GM12878 (cell line): Measurements from ENCODE around the gene AP2A2. TPM values are rescaled to one million over a fixed set of nuclear protein-coding genes. Genes with fewer than 3 reads are reported as not detected.

Experiments used
- ATAC-seq: fragments of 200-7000 bp; cut with Tn5 transposase; 3 replicates; pipeline ENCODE4 v1.9.1; 2020; ENCODE audit warnings: mild to moderate bottlenecking, moderate library complexity
- BruUV-seq: library from RNA; stranded (reverse); fragments of 400-500 nt; replicated peaks from 2 replicates; lab custom pipeline; 2021; lab: Mats Ljungman, UMichigan
- CTCF ChIA-PET: fragments of 300-600 bp; sonication (Branson Sonifier 250); formaldehyde crosslinking; extraction: SDS; loops from one replicate; lab custom pipeline; 2021; ENCODE audit warnings: inconsistent platforms; lab: Yijun Ruan, JAX
- POLR2A ChIA-PET: fragments of 350-600 bp; formaldehyde crosslinking; extraction: SDS; loops from one replicate; lab custom pipeline; 2021; ENCODE audit warnings: inconsistent platforms; lab: Charles Lee
- RAD21 ChIA-PET: fragments of 300-600 bp; sonication (Branson Sonifier 250); formaldehyde crosslinking; loops from one replicate; lab custom pipeline; 2023; ENCODE audit warnings: antibody characterized with exemption; ENCODE audit not compliant: unreplicated experiment; lab: Charles Lee
- SMC1A ChIA-PET: fragments of 300-600 bp; sonication (Branson Sonifier 250); formaldehyde crosslinking; loops from one replicate; lab custom pipeline; 2023; ENCODE audit not compliant: unreplicated experiment, uncharacterized antibody; lab: Charles Lee
- DNase-seq: peaks from one replicate; pipeline ENCODE4 v3.0.0-alpha.2; 2011; ENCODE audit warnings: low read depth, low spot score
- FAIRE-seq: peaks from 3 replicates; lab custom pipeline; 2011; peaks lifted over from hg19 to GRCh38; lab: Jason Lieb, UNC
- H2AFZ ChIP-seq: 2 replicates; pipeline ENCODE4 v1.6.0; 2011; ENCODE audit warnings: low read depth, low read length, control low read depth; ENCODE audit not compliant: control insufficient read depth
- H3K27ac ChIP-seq: 2 replicates; pipeline ENCODE4 v1.5.1; 2011; ENCODE audit warnings: control low read depth; ENCODE audit not compliant: control insufficient read depth, insufficient read depth
- H3K27me3 ChIP-seq, 2 experiments: replicated peaks in 1 of 2; 2 replicates each; pipeline versions ENCODE4 v1.6.0 to v1.6.1; 2011; ENCODE audit warnings: low read length in 1 of 2; ENCODE audit not compliant: control insufficient read depth in 2 of 2, insufficient read depth in 2 of 2
- H3K36me3 ChIP-seq, 2 experiments: 2 replicates each; pipeline ENCODE4 v1.5.1; 2011; ENCODE audit warnings: low read length in 1 of 2; ENCODE audit not compliant: control insufficient read depth in 2 of 2, insufficient read depth in 2 of 2
- H3K4me1 ChIP-seq: 2 replicates; pipeline ENCODE4 v1.6.1; 2011; ENCODE audit warnings: mild to moderate bottlenecking, low read length, moderate library complexity, mixed read lengths; ENCODE audit not compliant: control insufficient read depth, insufficient read depth
- H3K4me2 ChIP-seq: 2 replicates; pipeline ENCODE4 v1.6.0; 2011; ENCODE audit warnings: control low read depth; ENCODE audit not compliant: control insufficient read depth, insufficient read depth
- H3K4me3 ChIP-seq: fragments of 200-600 bp; sonication (generic); 2 replicates; pipeline ENCODE4 v1.5.1; 2016
- H3K79me2 ChIP-seq: 2 replicates; pipeline ENCODE4 v1.6.0; 2011; ENCODE audit warnings: low read length; ENCODE audit not compliant: control insufficient read depth, insufficient read depth
- H3K9ac ChIP-seq: 2 replicates; pipeline ENCODE4 v1.8.0; 2011; ENCODE audit warnings: low read length, control low read depth, mixed read lengths; ENCODE audit not compliant: control insufficient read depth, insufficient read depth
- H3K9me3 ChIP-seq: replicated peaks from 3 replicates; pipeline ENCODE4 v1.5.1; 2011; ENCODE audit warnings: mild to moderate bottlenecking, low read length; ENCODE audit not compliant: control insufficient read depth, insufficient read depth
- H4K20me1 ChIP-seq: 2 replicates; pipeline ENCODE4 v1.6.0; 2011; ENCODE audit not compliant: control insufficient read depth, insufficient read depth
- ATF2 ChIP-seq: IDR thresholded peaks from 2 replicates; pipeline ENCODE4 v1.6.1; 2012; ENCODE audit warnings: low read length, inconsistent platforms
- BRCA1 ChIP-seq: IDR thresholded peaks from 2 replicates; pipeline ENCODE4 v1.6.1; 2011; ENCODE audit warnings: low read depth, low read length, improper control_type of control experiment
- E2F4 ChIP-seq: IDR thresholded peaks from 2 replicates; pipeline ENCODE4 v1.6.1; 2012; ENCODE audit warnings: low read depth, low read length, improper control_type of control experiment
- ETV6 ChIP-seq, 2 experiments: fragments of 450-650 bp in 1 of 2; IDR thresholded peaks in 1 of 2; conservative IDR thresholded peaks in 1 of 2; 2 replicates each; pipeline ENCODE4 v1.6.1; 2014; ENCODE audit warnings: antibody characterized with exemption in 1 of 2, borderline replicate concordance in 1 of 2, low read depth in 1 of 2, mild to moderate bottlenecking in 1 of 2, moderate library complexity in 1 of 2
- GABPA ChIP-seq: IDR thresholded peaks from 2 replicates; pipeline ENCODE4 v1.6.1; 2014; ENCODE audit warnings: antibody characterized with exemption, low read depth, mild to moderate bottlenecking, inconsistent platforms
- KLF5 ChIP-seq: fragments of 450-650 bp; IDR thresholded peaks from 2 replicates; pipeline ENCODE4 v1.6.1; 2014; ENCODE audit warnings: mild to moderate bottlenecking; ENCODE audit not compliant: partially characterized antibody
- NBN ChIP-seq: fragments of 450-650 bp; IDR thresholded peaks from 2 replicates; pipeline ENCODE4 v1.6.1; 2016
- NR2C1 ChIP-seq: fragments of 450-650 bp; IDR thresholded peaks from 2 replicates; pipeline ENCODE4 v1.6.1; 2017; ENCODE audit warnings: antibody characterized with exemption, mild to moderate bottlenecking, moderate library complexity
- NR2C2 ChIP-seq: IDR thresholded peaks from 2 replicates; pipeline ENCODE4 v1.6.1; 2011; ENCODE audit warnings: borderline replicate concordance, low read depth; ENCODE audit not compliant: control insufficient read depth, insufficient read length
- POU2F2 ChIP-seq: IDR thresholded peaks from 3 replicates; pipeline ENCODE4 v1.6.1; 2011; ENCODE audit warnings: low read depth, mild to moderate bottlenecking, low read length, borderline replicate concordance
- RBBP5 ChIP-seq: fragments of 200-600 bp; sonication (generic); conservative IDR thresholded peaks from 2 replicates; pipeline ENCODE4 v1.6.1; 2016
- SMAD5 ChIP-seq: IDR thresholded peaks from 2 replicates; pipeline ENCODE4 v1.6.1; 2016; ENCODE audit warnings: antibody characterized with exemption, low read depth
- SP1 ChIP-seq: IDR thresholded peaks from one replicate; pipeline ENCODE4 v1.6.1; 2011; ENCODE audit warnings: low read depth, low read length
- SREBF2 ChIP-seq: IDR thresholded peaks from 2 replicates; pipeline ENCODE4 v1.6.1; 2012; ENCODE audit warnings: mild to moderate bottlenecking, low read length
- TBL1XR1 ChIP-seq: IDR thresholded peaks from 2 replicates; pipeline ENCODE4 v1.6.1; 2012; ENCODE audit warnings: low read depth, low read length, improper control_type of control experiment
- TCF7 ChIP-seq: IDR thresholded peaks from 2 replicates; pipeline ENCODE4 v1.6.1; 2014; ENCODE audit warnings: antibody characterized with exemption, borderline replicate concordance
- WGBS: methylation state at CpG from one replicate; pipeline ENCODE4 v1.1.6; 2016; ENCODE audit warnings: low lambda C conversion rate; ENCODE audit not compliant: insufficient replicate concordance, insufficient coverage; ENCODE audit errors: missing lambda C conversion rate; 5-methylcytosine and 5-hydroxymethylcytosine counted together
- in situ Hi-C: fragments of 300-500 bp; cut with MboI; formaldehyde crosslinking; loops from 9 replicates; pipeline ENCODE4 v1.14.3; 2018; ENCODE audit warnings: mixed read lengths
- intact Hi-C: fragments of 100-400 bp; cut with micrococcal nuclease; formaldehyde crosslinking; loops from one replicate; pipeline ENCODE4 v1.14.2; 2022; ENCODE audit not compliant: unreplicated experiment
- polyA plus RNA-seq, 11 experiments: library from polyadenylated mRNA; depleted of rRNA in 4 of 11; unstranded in 6 of 11; stranded (reverse) in 5 of 11; fragments of >200 nt; fragmentation: Nextera tagmentation in 4 of 11; fragmentation: Illumina TruSeq in 1 of 11; extraction: Ambion mirVana in 4 of 11; extraction: Trizol in 1 of 11; gene quantifications; 1 replicate in 1 of 11; 2 replicates in 10 of 11; pipeline versions ENCODE4 v1.2.1 to v1.2.3, GENCODE V29; 2011 to 2016; ENCODE audit warnings: inconsistent platforms in 2 of 11, missing spikeins in 2 of 11, low read depth in 1 of 11
- total RNA-seq, 4 experiments: library from RNA; depleted of rRNA in 3 of 4; stranded (reverse); fragments of >200 nt in 3 of 4; fragmentation: Illumina TruSeq in 1 of 4; extraction: Trizol in 1 of 4; gene quantifications; 2 replicates each; pipeline versions ENCODE4 v1.2.1 to v1.2.3, GENCODE V29; 2013 to 2021
- TF ChIP-seq, protein P1 (sequence below): IDR thresholded peaks from 2 replicates; pipeline ENCODE4 v1.6.1; 2011; ENCODE audit warnings: mild to moderate bottlenecking, low read depth, low read length, moderate library complexity; ENCODE audit not compliant: insufficient replicate concordance
- TF ChIP-seq, protein P2 (sequence below): fragments of 450-650 bp; IDR thresholded peaks from 2 replicates; pipeline ENCODE4 v1.6.1; 2017; ENCODE audit warnings: mild to moderate bottlenecking

AP2A2 gene
- total and polyA plus RNA-seq, 10 of the 15 experiments (the other 5 are each of a cell fraction or from before 2014, with no cell fraction given): 0.58 to 48.8 (median 18.2) TPM

- in situ Hi-C loops (no loop called here), intact Hi-C loops (no loop called here)
- no TSS peak for BruUV-seq
- TF ChIP-seq SMAD5 (no peak), GABPA (no peak), BRCA1 (no peak), ETV6 (conservative IDR thresholded peaks at IDR 0.05 in 1 of 2, IDR thresholded peaks at IDR 0.05 in 1 of 2; ENCODE audit: borderline replicate concordance in 1 of 2, low read depth in 1 of 2) (no peak), NBN (no peak), NR2C2 (no peak), KLF5 (no peak), ATF2 (no peak), NR2C1 (no peak), SREBF2 (no peak), POU2F2 (no peak), SP1 (no peak), TBL1XR1 (no peak), TCF7 (no peak), RBBP5 (no peak), E2F4 (no peak)
- TF ChIP-seq, protein P1, sequence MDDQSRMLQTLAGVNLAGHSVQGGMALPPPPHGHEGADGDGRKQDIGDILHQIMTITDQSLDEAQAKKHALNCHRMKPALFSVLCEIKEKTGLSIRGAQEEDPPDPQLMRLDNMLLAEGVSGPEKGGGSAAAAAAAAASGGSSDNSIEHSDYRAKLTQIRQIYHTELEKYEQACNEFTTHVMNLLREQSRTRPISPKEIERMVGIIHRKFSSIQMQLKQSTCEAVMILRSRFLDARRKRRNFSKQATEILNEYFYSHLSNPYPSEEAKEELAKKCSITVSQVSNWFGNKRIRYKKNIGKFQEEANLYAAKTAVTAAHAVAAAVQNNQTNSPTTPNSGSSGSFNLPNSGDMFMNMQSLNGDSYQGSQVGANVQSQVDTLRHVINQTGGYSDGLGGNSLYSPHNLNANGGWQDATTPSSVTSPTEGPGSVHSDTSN: no peak
- TF ChIP-seq, protein P2, sequence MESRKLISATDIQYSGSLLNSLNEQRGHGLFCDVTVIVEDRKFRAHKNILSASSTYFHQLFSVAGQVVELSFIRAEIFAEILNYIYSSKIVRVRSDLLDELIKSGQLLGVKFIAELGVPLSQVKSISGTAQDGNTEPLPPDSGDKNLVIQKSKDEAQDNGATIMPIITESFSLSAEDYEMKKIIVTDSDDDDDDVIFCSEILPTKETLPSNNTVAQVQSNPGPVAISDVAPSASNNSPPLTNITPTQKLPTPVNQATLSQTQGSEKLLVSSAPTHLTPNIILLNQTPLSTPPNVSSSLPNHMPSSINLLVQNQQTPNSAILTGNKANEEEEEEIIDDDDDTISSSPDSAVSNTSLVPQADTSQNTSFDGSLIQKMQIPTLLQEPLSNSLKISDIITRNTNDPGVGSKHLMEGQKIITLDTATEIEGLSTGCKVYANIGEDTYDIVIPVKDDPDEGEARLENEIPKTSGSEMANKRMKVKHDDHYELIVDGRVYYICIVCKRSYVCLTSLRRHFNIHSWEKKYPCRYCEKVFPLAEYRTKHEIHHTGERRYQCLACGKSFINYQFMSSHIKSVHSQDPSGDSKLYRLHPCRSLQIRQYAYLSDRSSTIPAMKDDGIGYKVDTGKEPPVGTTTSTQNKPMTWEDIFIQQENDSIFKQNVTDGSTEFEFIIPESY: no peak
- 36% methylated on average over 25 of the region's 26 CpGs for WGBS
- Histone ChIP-seq H3K27me3 (no peaks in the 10 kb centered on the region), H3K4me1 (no peaks in the 10 kb centered on the region), H3K9me3 (no peaks in the 10 kb centered on the region), H3K27ac (no peak overlapping the region), H4K20me1 (no peaks in the 10 kb centered on the region), H3K79me2 (no peaks in the 10 kb centered on the region), H3K9ac (no peak overlapping the region), H3K36me3 (no peaks in the 10 kb centered on the region), H3K4me3 (no peak overlapping the region), H3K4me2 (no peak overlapping the region), H2AFZ (no peak overlapping the region)
- CTCF ChIA-PET: no interaction called here
- SMC1A ChIA-PET: no interaction called here
- FAIRE-seq (no peak), ATAC-seq (no peak), DNase-seq (no peak)
- POLR2A ChIA-PET: no interaction called here
- RAD21 ChIA-PET: no interaction called here
These were observed 111.9 kb downstream of the AP2A2 start for GRCh38 chr11:1037506-1038055.
